GM18498 (cell line): ENCODE measurements around the gene NPIPA1.
"Not testable (repeated sequence)": the region's sequence is repeated elsewhere in the genome, so short reads cannot be mapped to it uniquely, and the experiment has no call there.

Experiments
- ATAC-seq: cut with Tn5 transposase; IDR thresholded peaks from one replicate; pipeline ENCODE4 v1.9.1; 2021; ENCODE audit warnings: mild to moderate bottlenecking, moderate library complexity; ENCODE audit not compliant: unreplicated experiment

Gene NPIPA1

DNA sequence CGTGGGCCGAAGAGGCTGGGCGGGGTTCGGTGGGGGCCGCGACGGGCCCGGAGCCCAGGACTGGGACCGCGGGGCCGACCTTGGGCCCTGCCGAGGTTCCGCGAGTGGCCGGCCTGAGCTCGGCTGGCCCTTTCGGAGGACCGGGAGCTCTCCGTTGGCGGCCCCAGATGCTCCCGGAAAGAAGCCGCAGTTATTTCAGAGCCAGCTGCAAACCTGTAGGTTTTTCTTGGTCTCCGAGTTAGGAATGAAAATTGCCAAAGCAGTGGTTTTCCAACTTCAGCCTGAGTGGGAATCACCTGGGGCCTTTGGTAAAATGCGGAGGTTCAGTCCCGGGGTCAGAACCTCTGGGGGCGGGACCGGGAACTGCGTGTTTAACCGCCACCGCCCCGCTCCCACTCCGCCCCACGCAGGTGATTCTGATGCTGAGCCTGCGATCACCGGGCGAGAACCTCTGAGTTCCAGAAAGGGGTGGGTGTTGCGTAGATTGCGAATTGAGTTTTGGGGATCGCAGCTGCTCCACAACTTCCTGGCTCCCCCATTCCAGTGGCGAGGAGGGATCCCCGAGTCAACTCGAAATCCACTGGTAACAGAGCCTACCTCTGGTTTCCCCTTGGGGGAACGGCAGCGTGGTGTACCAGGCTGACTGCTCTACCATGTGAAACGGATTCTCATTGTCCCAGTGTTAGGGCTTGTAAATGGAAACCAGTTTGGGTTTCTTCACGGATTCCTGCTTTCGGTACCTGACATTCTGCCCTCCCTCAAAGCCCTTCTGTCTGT is 38.4 kb downstream of the NPIPA1 start:
- peak; percentile 9 for ATAC-seq

DNA sequence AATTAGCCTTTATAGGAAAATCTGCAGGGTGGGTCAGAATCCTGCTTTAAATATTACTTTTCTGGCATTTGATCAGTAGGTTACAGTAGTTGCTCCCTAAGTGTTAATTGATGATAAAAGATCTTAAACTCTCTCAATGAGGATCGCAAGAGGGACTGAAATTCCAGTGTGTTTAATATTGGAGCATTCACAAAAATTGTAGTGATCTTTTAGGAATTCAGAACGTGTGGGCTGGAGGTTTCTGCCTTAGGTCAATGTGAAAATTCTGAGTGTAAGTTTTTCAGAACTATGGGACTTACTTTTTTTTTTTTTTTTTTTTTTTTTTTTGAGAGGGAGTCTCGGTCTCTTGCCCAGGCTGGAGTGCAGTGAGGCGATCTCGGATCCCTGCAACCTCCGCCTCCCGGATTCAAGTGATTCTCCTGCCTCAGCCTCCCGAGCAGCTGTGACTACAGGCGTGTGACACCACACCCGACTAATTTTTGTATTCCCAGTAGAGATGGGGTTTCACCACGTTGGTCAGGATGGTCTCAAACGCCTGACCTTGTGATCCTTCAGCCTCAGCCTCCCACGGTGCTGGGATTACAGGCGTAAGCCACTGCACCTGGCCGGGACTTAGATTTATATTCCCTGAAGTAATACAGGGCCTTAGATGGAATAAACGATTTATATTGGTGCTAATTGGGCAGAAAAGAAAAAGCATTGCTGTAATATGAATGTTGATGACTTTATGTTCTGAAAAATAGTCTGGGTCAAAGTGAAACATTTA is 39.9 kb downstream of the NPIPA1 start:
- not testable (repeated sequence) for ATAC-seq

DNA sequence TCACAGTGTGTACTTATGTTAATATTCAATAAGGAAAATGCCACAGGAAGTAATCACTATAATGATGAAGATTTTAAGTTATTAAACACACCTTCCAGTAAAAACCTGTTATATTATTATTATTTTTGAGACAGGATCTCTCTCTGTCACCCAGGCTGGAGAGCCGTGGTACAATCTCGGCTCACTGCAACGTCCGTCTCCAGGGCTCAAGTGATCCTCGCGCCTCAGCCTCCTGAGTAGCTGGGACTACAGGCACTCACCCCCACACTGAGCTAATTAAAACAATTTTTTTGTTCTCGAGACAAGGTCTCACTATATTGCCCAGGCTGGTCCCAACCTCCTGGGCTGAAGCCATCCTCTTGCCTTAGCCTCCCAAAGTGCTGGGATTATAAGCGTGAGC is 41.0 kb downstream of the NPIPA1 start:
- ATAC-seq, result not testable (repeated sequence)

DNA sequence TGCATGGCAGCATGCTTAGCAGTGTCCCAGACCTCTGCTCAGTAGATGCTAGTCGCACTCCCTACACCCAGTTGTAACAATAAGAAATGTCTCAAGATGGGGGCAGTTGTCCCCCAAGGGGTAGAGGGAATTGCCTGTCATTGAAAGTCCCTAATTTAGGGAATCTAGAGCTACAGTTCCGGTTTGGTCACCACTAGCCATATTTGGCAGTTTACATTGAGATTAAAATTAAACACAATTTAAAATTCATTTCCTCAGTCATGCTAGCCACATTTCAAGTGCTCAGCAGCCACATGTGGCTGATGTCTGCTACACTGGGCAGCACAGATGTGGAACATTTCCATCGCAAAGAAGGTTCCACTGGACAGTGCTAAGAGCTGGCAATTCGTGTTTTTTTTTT is 41.7 kb downstream of the NPIPA1 start:
- not testable (repeated sequence) for ATAC-seq

DNA sequence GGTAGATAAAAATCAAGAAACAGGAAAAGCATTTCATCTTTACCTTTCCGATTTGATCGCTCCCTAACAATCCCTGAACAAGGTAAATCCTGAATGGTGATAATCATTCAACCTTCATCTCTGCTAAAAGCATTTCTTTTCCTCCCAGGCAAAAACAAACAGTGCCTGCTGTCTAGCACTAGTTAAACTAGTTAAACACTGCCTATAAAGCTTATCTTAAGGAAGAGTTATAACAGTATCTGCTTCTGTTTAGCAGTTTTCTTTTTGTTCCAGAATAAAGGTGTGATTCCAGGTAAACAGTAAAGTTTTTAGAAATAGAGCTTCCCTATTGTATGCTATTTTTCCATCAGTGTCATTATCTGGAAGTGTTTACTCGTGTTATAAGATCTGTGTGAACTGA is 44.0 kb downstream of the NPIPA1 start:
- ATAC-seq, result not testable (repeated sequence)

DNA sequence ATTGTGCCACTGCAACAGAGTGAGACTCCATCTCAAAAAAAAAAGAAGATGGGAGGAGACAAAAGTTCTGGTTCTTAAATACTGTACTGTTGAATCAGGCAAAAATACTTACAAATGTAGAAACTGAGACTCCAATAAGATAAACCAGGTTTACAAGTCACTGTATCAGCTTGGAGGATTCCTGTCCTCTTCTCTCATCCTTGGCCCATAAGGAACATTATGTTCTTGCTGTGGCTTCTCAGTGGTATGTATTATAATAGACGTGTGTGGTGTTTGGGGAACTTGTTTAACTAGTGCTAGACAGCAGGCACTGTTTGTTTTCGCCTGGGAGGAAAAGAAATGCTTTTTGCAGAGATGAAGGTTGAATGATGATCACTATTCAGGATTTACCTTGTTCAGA is 45.3 kb downstream of the NPIPA1 start:
- not testable (repeated sequence) for ATAC-seq

DNA sequence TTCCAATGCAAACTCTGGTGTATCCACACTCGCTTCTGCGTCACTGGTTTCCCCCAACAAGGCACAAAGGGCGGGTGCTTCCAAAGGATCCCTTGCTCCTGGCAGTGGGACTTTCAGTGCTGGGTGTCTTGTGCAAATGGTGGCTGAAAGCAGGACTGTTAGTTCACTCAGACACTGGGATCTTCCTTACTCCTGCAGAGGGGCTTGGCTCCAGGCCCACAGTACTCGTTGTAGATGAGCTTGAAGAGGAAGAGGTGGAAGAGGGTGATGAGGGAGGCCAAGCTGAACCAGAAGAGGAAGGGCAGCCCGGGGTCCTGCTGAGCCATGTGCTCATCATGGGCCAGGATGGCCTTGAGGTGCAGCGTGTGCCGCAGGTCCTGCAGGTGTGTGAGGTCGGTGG is 50.8 kb downstream of the NPIPA1 start:
- ATAC-seq, result not testable (repeated sequence)

DNA sequence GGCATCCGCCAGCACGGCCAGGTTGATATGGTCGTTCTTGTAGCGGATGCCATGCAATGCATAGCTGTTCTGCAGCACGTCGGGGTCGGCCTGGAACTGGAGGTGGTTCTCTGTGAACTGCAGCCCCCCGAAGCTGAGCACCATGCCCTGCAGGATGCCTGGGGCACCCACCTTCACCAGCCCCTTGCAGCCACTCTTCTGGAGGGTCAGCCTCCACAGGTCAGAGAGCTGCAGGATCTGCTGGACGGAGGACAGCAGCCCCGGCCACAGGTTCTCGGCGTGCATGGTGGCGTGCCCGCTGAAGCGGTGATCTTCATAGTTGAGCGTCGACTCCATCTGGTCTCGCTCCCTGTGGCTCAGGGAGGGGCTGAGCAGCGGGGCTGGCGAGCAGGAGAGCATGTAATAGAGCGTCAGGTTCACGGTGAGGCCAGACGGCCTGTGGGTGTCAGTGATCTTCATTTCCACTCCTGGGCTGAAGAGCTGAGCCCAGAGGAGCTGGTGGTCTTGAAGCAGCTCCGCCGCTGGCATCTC is 51.5 kb downstream of the NPIPA1 start:
- not testable (repeated sequence) for ATAC-seq

DNA sequence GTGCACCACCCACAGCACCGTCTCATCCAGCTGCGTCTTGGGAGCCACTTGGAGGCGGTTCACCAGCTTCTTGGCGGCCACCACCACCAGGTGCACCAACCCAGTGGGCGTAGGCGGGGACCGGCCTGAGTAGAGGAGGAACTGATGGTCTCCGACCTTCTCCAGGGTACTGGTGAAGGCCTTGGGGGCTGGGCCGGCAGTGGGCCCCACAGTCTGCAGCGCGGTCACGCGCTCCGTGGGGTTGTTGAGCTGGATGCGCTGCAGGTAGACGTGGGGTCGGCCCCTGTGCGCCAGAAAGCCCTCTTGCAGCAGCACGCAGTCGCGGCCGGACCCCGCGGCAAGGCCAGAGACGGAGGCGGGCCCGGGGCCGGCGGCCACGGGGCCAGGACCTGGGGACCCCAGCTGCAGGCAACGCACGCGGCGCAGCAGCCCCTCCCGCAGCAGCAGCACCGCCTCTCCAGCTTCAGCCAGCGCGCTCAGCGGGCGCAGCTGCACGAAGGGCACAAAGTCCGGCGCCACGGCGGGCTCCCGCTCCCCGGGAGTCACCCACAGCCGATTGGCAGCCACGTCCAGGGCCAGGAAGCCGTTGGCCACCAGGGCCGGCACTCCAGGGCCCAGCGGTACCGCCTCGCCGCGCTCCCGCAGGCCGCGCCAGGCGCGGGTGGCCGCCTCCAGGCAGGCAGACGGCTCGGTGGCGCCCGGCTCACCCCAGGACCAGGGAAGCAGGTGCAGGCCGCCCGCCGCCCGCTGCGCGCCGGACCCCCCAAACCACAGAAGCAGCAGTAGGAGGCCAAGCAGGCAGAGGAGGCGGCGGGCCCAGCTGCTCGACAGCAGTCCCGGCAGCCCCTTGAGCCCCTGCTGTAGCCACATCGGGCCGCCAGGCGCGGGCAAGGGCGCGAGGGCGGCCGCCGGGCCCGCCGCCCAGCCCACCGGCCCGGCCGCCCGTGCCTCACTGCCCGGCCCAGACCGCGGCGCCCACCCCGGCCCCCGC is 52.3 kb downstream of the NPIPA1 start:
- ATAC-seq, result not testable (repeated sequence)

DNA sequence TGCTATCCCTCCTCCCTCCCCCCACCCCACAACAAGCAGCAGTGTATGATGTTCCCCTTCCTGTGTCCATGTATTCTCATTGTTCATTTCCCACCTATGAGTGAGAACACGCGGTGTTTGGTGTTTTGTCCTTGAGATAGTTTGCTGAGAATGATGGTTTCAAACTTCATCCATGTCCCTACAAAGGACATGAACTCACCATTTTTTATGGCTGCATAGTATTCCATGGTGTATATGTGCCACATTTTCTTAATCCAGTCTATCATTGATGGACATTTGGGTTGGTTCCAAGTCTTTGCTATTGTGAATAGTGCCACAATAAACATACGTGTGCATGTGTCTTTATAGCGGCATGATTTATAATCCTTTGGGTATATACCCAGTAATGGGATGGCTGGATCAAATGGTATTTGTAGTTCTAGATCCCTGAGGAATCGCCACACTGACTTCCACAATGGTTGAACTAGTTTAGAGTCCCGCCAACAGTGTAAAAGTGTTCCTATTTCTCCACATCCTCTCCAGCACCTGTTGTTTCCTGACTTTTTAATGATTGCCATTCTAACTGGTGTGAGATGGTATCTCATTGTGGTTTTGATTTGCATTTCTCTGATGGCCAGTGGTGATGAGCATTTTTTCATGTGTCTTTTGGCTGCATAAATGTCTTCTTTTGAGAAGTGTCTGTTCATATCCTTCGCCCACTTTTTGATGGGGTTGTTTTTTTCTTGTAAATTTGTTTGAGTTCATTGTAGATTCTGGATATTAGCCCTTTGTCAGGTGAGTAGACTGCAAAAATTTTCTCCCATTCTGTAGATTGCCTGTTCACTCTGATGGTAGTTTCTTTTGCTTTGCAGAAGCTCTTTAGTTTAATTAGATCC is 56.3 kb downstream of the NPIPA1 start:
- ATAC-seq, result not testable (repeated sequence)

DNA sequence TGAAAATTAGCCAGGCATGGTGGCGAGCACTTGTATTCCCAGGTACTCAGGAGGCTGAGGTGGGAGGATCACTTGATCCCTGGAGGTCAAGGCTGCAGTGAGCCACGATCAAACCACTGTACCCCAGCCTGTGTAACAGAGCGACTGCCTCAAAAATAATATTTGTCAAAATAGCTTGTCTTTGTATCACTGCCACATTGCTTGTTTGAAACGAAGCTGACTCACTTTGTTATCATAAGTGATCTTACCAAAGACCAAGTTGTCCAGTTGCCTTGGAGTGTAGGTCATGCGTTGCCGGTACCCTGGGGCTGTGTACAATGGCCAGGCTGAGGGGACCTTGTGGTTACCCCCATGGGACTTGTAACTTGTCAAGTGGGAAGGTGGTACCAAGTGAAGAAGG is 59.5 kb downstream of the NPIPA1 start:
- not testable (repeated sequence) for ATAC-seq

DNA sequence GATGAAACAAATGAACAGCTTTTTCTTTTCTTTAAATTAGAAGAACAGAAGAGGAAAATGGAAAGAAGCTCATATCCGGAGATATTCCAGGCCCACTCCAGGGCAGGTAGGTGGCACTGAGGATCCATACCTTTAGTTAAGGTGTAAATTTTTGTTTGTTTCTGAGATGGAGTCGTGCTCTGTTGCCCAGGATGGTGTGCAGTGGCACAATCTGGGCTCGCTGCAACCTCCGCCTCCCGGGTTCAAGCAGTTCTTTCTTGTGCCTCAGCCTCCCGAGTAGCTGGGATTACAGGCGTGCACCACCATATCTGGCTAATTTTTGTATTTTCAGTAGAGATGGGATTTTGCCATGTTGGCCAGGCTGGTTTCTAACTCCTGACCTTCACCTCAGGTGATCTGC is 61.1 kb downstream of the NPIPA1 start:
- ATAC-seq, result not testable (repeated sequence)

DNA sequence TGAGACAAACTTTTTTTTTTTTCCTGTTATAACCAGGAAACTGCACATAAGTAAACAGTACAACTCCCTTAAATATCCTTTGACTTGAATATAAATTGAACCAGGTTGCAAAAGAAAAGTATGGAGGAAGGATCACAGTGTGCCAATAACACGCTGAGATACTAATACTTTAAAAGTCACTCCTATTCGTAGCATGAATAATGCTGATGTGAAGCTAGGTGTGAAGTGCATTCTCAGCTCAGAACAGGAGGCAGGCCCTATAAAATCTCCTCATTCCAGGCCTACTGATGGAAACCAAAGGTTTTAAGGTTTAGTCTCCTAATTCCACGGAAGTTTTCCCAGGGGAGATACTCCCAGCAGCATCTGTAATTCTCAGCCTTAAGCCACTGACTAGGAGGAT is 62.6 kb downstream of the NPIPA1 start:
- not testable (repeated sequence) for ATAC-seq
